Amniotic epithelial cell (primary cell): Measurements from ENCODE around the gene RALY.

Experiments
- DNase-seq: peaks from one replicate; pipeline ENCODE4 v3.0.0-alpha.2; 2010; ENCODE audit warnings: low read depth

Gene RALY

GRCh38 chr20:33986560-33987216 lies 7.0 kb upstream of the RALY start:
- DNase-seq = no peak

DNA sequence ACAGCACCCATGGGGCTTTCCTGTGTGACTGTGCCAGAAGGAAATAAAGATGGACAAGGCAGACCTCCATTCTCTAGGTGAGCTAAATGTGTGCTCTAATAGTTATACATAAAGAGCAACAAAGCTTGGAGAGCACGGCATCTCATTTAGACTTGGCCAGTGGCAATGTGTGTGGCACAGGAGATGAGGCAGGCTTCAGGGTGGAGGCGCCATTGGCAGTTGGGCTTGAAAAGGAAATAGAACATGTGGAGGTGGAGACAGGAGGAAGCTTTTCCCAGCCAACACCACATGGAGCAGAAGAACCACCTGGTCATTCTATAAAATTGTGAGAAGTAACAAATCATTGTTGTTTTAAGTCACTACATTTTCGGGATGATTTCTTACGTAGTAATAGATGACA lies 3.6 kb upstream of the RALY start:
- no peak for DNase-seq

DNA sequence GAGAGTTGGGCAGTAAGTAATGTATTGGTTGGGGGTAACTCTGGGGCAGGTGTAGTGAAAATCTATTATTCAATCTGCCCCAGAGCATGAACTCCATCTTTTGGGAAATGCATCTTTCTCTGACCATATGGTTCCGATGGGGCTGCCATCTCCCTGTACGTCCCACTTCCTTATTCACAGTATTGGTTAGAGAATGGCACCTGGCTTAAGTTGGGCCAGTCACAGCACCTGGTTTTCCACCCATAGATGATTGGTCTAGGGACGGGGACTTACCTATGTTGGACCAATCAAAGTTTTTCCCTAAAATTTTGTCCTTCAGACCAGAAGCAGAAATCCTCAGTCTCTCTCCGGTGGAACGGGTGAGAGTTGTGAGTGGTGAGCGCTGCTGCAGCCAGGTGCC lies 2.2 kb upstream of the RALY start:
- DNase-seq = no peak

DNA sequence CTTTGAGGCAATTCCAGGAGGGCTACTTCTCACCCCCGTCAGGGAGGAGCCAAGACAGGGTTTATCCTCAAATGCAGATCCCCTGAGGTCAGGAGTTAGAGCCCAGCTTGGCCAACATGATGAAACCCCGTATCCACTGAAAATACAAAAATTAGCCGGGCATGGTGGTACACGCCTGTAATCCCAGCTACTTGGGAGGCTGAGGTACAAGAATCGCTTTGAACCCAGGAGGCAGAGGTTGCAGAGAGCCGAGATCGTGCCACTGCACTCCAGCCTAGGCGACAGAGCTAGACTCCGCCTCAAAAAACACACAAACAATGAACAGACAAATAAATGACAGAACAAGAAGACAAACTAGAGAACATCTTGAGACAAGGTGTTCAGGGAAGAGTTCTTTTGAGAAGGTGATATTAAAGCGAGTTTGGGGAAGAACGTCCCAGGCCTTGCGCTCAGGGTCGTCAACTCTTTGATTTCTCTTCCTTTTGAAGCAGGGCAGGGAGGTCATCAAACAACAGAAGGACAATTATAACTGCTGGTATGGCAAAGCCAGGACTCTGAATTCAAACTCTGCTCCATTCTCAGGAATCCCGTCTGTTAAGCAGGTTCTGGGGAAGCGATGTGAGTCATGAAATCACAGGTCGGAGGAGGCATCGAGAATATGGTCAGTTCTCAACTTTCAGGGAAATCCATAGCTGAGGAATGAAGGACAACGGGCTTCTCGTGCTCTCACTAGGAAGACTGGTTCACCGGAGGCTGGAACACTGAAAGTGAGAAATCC lies 1.4 kb upstream of the RALY start:
- DNase-seq = peak; percentile 57

DNA sequence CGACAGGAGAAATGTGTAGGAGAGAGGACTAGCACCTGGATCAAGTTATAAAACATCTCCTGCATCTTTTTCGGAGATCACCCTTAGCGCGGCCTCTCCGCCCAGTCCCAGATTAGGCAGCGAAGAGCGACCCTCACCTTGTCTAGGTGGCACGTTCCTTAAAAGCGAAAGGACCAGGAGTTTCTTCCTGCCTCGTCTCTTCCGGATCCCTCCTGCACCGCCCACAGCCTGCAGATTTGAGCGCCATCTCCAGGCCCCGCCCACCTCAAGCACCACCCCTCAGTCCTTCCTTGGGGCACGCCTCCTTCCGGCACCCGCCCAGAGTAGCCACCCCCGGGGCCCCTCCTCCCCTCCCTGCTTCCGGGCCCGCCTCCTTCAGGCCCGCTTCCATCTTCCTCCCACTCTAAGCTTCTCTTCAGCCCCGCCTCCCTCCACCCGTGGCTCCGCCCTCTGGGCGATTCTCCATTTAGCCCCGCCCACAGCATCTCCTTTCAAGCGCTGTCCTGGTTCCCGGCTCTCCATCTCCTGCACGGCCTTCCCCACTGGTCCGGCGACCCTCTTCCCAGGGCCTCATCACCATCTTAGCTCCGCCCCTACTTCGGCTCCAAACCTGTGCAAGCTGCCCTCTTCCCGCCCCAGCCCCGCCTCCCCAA lies 662 bp upstream of the RALY start:
- DNase-seq = peak; percentile 98

DNA sequence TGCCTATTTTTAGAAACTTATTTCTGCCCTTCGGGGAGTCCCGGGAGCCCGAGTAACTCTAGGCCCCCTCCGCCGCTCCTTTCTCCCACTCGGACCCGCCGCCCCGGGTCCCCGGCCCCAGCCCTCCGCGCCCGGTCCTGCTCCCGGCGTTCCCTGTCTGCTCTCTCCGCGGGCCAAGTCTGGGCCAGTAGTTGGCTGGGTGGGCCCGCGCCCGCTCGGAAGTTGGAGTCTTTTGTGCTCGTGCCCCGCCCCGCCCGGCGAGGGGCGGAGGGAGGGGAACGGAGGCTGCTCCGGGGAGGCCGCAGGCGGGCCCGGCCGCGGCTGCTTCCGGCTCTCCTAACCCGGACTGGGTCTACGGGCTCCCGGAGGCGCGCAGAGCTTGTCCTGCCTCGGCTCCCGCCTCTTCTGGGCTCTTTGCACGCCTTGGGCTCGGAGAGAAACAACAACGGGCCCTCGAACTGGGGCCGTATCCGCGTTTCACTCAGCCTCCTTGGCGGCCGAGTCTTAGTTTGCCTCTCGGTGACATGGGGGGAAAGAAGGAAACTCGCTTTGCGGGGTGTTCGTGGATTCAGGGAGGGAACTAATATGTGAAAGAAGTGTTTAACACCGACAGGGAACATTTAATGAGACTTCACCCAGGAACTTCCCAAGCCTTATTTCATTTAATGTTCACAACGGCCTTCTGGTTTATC lies 657 bp downstream of the RALY start:
- DNase-seq = peak; percentile 67

GRCh38 chr20:33995053-33995831 lies 1.5 kb downstream of the RALY start:
- no peak for DNase-seq

- no peak for DNase-seq
Measured at GRCh38 chr20:33999025-33999649, 5.4 kb downstream of the RALY start.

GRCh38 chr20:34001378-34001777 lies 7.7 kb downstream of the RALY start:
- no peak for DNase-seq

DNA sequence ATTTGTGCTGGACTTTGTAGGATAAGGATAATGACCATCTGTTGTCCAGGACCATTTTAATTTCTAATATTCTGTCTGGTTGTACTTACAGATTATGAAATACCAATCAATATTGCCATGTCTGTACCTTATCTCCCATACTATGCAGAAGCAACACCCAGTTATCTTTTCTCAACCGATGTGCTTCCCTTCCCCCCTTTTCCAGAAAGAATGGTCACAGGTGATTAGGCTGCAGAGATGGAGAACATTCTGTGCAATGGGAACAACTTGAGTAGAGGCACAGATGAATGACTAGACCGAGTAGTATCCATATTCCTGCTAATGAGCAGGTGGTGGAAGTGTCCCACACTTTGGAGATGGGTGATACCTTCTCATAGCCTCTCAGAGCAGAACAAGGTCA lies 10.5 kb downstream of the RALY start:
- DNase-seq = no peak

GRCh38 chr20:34004790-34005457 lies 11.2 kb downstream of the RALY start:
- DNase-seq = no peak

- DNase-seq = no peak
Measured at GRCh38 chr20:34006619-34007018, 12.9 kb downstream of the RALY start.

GRCh38 chr20:34008477-34008876 lies 14.8 kb downstream of the RALY start:
- no peak for DNase-seq

DNA sequence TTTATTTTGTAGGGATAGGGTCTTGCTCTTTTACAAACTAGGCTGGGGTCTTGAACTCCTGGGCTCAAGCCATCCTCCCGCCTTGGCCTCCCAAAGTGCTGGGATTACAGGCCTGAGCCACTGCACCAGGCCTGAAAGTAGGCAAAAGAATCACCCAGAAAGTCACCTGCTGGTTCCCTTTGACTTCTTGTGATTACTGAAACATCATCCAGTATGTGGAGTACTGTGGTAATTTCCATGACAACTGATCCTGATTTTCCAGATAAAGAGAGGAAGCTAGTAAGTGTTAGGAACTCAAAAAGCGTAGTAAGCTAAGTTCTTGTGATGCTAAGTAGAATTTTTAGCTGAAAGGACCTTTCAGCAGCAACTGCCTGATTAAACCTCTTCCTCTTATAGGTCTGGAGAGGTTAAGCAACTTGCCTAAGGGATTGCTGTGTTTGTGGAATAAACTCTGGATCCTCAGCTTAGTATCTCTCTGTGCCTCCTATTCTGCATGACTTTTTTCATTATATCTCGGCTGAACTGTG lies 16.8 kb downstream of the RALY start:
- peak; percentile 58 for DNase-seq

DNA sequence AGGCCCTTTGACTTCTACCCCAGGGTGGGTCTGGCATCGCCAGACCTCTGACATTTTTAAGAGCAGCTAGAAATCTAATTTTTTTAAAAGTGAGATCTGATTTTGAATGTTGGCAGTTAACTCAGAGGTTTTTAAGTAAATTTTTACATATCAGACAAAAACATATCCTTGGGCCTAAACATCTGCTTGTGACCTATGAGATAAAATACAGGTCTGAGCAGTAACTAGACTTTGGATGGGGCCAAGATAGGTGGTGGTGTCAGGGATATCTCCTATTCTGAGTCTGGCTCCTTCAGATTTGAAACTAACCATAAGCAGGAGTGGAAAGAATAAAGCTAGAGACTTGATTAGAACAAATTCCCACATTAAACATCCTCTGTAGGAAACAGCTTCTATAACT lies 17.6 kb downstream of the RALY start:
- DNase-seq = no peak

DNA sequence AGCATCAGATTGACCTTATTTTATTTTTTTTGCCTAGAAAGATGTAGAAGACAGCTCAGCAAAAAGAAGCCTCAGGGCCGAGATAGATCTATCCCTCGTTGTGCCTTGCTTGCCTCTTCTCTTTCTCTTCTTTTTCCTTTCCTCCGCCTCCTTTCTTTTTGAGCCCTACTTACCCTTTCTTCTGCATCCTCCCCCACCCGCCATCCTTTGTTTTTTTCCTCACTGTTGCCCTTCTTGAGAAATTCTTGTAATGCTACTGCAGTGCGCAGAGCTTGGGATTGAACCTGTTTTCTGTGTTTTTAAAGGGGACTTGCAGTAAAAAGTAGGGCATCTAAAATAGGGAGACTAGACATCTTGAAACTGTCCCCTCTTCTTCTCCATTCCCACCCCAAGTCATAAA lies 18.6 kb downstream of the RALY start:
- DNase-seq = no peak

DNA sequence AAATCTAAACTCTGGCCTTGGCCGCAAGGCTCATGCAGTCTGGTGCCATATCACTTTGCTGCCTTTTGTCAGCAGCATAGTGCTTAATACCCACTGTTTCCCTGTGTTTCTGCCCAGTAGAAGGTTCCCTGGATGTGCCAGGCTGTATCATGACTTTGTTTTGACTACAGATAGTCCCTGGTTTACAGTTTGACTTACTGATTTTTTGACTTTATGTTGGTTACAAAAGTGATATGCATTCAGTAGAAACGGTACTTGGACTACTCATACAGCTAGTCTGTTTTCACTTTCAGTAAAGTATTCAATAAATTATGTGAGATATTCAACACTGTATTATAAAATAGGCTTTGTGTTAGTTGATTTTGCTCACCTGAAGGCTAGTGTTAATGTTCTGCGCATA lies 19.0 kb downstream of the RALY start:
- DNase-seq = no peak

GRCh38 chr20:34013554-34013953 lies 19.8 kb downstream of the RALY start:
- DNase-seq = no peak

GRCh38 chr20:34014878-34015277 lies 21.2 kb downstream of the RALY start:
- DNase-seq = no peak
